HL-60 (cell line): Measurements from ENCODE around the gene DNAAF5.
"Not testable (repeated sequence)": the region's sequence is repeated elsewhere in the genome, so short reads cannot be mapped to it uniquely, and the experiment has no call there.

Experiments used
- DNase-seq, 2 experiments: peaks; one replicate each; pipeline ENCODE4 v3.0.0-alpha.2; 2010 to 2020; ENCODE audit warnings: low read depth in 1 of 2, low spot score in 1 of 2
- H3K27ac ChIP-seq: fragments of 250-450 bp; sonication (Bioruptor Pico); replicated peaks from 2 replicates; pipeline ENCODE4 v1.5.1; 2020; ENCODE audit warnings: mild to moderate bottlenecking, moderate library complexity
- H3K27me3 ChIP-seq: fragments of 250-450 bp; sonication (Bioruptor Pico); 2 replicates; pipeline ENCODE4 v1.5.1; 2021; ENCODE audit warnings: mild to moderate bottlenecking, moderate library complexity; ENCODE audit not compliant: insufficient read depth, poor library complexity, severe bottlenecking
- H3K4me3 ChIP-seq: replicated peaks from 2 replicates; pipeline ENCODE4 v1.5.1; 2011; ENCODE audit warnings: mild to moderate bottlenecking, control low read depth, low read length; ENCODE audit not compliant: insufficient read depth
- CTCF ChIP-seq: IDR thresholded peaks from one replicate; pipeline ENCODE4 v1.5.1; 2011; ENCODE audit warnings: low read length, control low read depth, inconsistent platforms; ENCODE audit not compliant: insufficient read depth
- GABPA ChIP-seq: IDR thresholded peaks from 2 replicates; pipeline ENCODE4 v1.6.1; 2012; ENCODE audit warnings: low read depth
- POLR2AphosphoS5 ChIP-seq: IDR thresholded peaks from 2 replicates; pipeline ENCODE4 v1.6.1; 2012; ENCODE audit warnings: low read depth
- REST ChIP-seq: IDR thresholded peaks from 2 replicates; pipeline ENCODE4 v1.6.1; 2012; ENCODE audit warnings: low read depth; ENCODE audit not compliant: insufficient replicate concordance
- SPI1 ChIP-seq: IDR thresholded peaks from 2 replicates; pipeline ENCODE4 v1.6.1; 2012; ENCODE audit warnings: low read depth, mild to moderate bottlenecking, borderline replicate concordance

DNAAF5 gene

GRCh38 chr7:803243-803635 is 76.7 kb downstream of the DNAAF5 start:
- DNase-seq = no peak
- TF ChIP-seq CTCF (no peak), SPI1 (no peak), GABPA (no peak), POLR2AphosphoS5 (no peak), REST (no peak)
- Histone ChIP-seq H3K4me3 (no peak overlapping the region), H3K27ac (no peak overlapping the region), H3K27me3 (no peaks in the 10 kb centered on the region)

- H3K27me3 ChIP-seq, DNase-seq, H3K27ac ChIP-seq, H3K4me3 ChIP-seq: not testable (repeated sequence)
These were observed 77.3 kb downstream of the DNAAF5 start for GRCh38 chr7:803796-804195.

GRCh38 chr7:805261-805660 is 78.8 kb downstream of the DNAAF5 start:
- no peaks in the 10 kb centered on the region for H3K27me3 ChIP-seq
- DNase-seq = no peak
- TF ChIP-seq CTCF = no peak
- TF ChIP-seq SPI1 = no peak
- TF ChIP-seq REST = no peak
- TF ChIP-seq POLR2AphosphoS5 = no peak
- TF ChIP-seq GABPA = no peak
- H3K4me3 ChIP-seq = no peak overlapping the region
- H3K27ac ChIP-seq = no peak overlapping the region

- Histone ChIP-seq H3K27me3 (peaks cover 14% of the 10 kb centered on the region), H3K27ac (no peak overlapping the region), H3K4me3 (peak overlapping the region; percentile 68; the same call in 1 of the 2 replicates)
- TF ChIP-seq GABPA = no peak
- no peak for TF ChIP-seq REST
- no peak for TF ChIP-seq SPI1
- TF ChIP-seq POLR2AphosphoS5 = no peak
- no peak for TF ChIP-seq CTCF
- DNase-seq = no peak
These were observed 89.1 kb downstream of the DNAAF5 start for GRCh38 chr7:815284-816216.
